Stimulated activated CD4-positive, alpha-beta T cell treated with anti-CD3 and anti-CD28 coated beads, TNF-alpha, amount 100 ng/mL, for 48 hours (primary cell): ENCODE results near the gene ALOXE3.
"Not testable (repeated sequence)": the region's sequence is repeated elsewhere in the genome, so short reads cannot be mapped to it uniquely, and the experiment has no call there.

Source experiments
- DNase-seq, 3 donors: peaks; one replicate each; pipeline ENCODE4 v3.0.0-alpha.2; 2020; ENCODE audit warnings: low read depth in 3 of 3

Gene ALOXE3

GRCh38 chr17:8072341-8072728, 46.0 kb downstream of the ALOXE3 start:
- no peak for DNase-seq

GRCh38 chr17:8071496-8071895, 46.8 kb downstream of the ALOXE3 start:
- no peak for DNase-seq

- DNase-seq, result no peak
Measured at GRCh38 chr17:8069587-8069860, 48.8 kb downstream of the ALOXE3 start.

- no peak for DNase-seq
Measured at GRCh38 chr17:8068736-8069586, 49.4 kb downstream of the ALOXE3 start.

GRCh38 chr17:8067806-8068205, 50.5 kb downstream of the ALOXE3 start:
- DNase-seq, result no peak

GRCh38 chr17:8066841-8067775, 51.2 kb downstream of the ALOXE3 start:
- no peak for DNase-seq

- no peak for DNase-seq
Measured at GRCh38 chr17:8064561-8065019, 53.7 kb downstream of the ALOXE3 start.

- no peak for DNase-seq
Measured at GRCh38 chr17:8063761-8064534, 54.4 kb downstream of the ALOXE3 start.

GRCh38 chr17:8062807-8063483, 55.4 kb downstream of the ALOXE3 start:
- DNase-seq, result no peak

- DNase-seq, result no peak
Measured at GRCh38 chr17:8062435-8062806, 55.9 kb downstream of the ALOXE3 start.

- not testable (repeated sequence) for DNase-seq
Measured at GRCh38 chr17:8061851-8062250, 56.5 kb downstream of the ALOXE3 start.

GRCh38 chr17:8060274-8060673, 58.0 kb downstream of the ALOXE3 start:
- peak in 2 of 3 donors; percentile 34 to 54 for DNase-seq

- no peak for DNase-seq
Measured at GRCh38 chr17:8059131-8059530, 59.2 kb downstream of the ALOXE3 start.

GRCh38 chr17:8057691-8058114, 60.6 kb downstream of the ALOXE3 start:
- peak in 1 of 3 donors; percentile 18 for DNase-seq

- no peak for DNase-seq
Measured at GRCh38 chr17:8056976-8057625, 61.2 kb downstream of the ALOXE3 start.

- DNase-seq, result peak in 1 of 3 donors; percentile 20
Measured at GRCh38 chr17:8056232-8056975, 61.9 kb downstream of the ALOXE3 start.

GRCh38 chr17:8055851-8056231, 62.5 kb downstream of the ALOXE3 start:
- no peak for DNase-seq

GRCh38 chr17:8053600-8053999, 64.7 kb downstream of the ALOXE3 start:
- DNase-seq, result no peak

GRCh38 chr17:8052256-8053252, 65.8 kb downstream of the ALOXE3 start:
- DNase-seq, result no peak
